Endothelial cell of umbilical vein (primary cell): ENCODE data around the gene PHLPP1.

ENCODE experiments used
- EZH2 ChIP-seq: IDR thresholded peaks from 2 replicates; pipeline ENCODE4 v1.6.1; 2012; ENCODE audit warnings: borderline replicate concordance, low read depth, mild to moderate bottlenecking, moderate library complexity, low read length, inconsistent platforms; ENCODE audit not compliant: severe bottlenecking
- JUN ChIP-seq: IDR thresholded peaks from 2 replicates; pipeline ENCODE4 v1.6.1; 2011; ENCODE audit warnings: borderline replicate concordance, low read depth; ENCODE audit not compliant: insufficient read length, insufficient read depth
- POLR2A ChIP-seq: IDR thresholded peaks from 2 replicates; pipeline ENCODE4 v1.6.1; 2012; ENCODE audit warnings: low read depth, mild to moderate bottlenecking, control low read depth, low read length
- POLR2AphosphoS5 ChIP-seq: IDR thresholded peaks from 2 replicates; pipeline ENCODE4 v1.6.1; 2012; ENCODE audit warnings: low read depth, mild to moderate bottlenecking, control low read depth, low read length, moderate library complexity; ENCODE audit not compliant: insufficient read depth
- TF ChIP-seq, protein P1 (sequence below): IDR thresholded peaks from 2 replicates; pipeline ENCODE4 v1.6.1; 2011; ENCODE audit not compliant: insufficient read depth, insufficient read length
- TF ChIP-seq, protein P2 (sequence below), 2 donors: IDR thresholded peaks; 1 replicate in 1 of 2; 2 replicates in 1 of 2; pipeline ENCODE4 v1.5.1; 2011; ENCODE audit warnings: low read length in 2 of 2, mild to moderate bottlenecking in 2 of 2, moderate library complexity in 2 of 2, control low read depth in 1 of 2, inconsistent platforms in 1 of 2, low read depth in 1 of 2; ENCODE audit not compliant: insufficient read depth in 1 of 2; ENCODE audit errors: extremely low read depth in 1 of 2

DNA sequence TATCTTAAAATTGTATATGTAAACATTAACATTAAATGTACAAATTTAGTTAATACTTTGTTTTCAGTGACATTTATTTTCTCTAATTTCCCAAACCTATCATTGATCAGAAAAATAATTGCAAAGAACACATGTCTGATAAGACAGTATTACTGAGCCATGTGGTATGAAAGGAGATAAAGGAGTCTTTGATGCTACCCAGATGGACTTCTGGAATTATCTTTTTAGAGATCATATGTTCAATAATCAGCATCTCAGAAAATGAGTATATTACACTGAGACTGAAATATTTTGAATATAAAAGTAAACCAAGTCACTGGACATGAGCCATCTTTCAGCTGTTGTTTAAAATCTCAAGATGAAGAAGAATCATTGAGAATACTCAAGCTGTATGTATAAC, 153.3 kb downstream of the PHLPP1 start:
- TF ChIP-seq POLR2AphosphoS5 (no peak), POLR2A (no peak), JUN (no peak), EZH2 (no peak)
- TF ChIP-seq, protein P1, sequence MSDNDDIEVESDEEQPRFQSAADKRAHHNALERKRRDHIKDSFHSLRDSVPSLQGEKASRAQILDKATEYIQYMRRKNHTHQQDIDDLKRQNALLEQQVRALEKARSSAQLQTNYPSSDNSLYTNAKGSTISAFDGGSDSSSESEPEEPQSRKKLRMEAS = no peak
- TF ChIP-seq, protein P2, sequence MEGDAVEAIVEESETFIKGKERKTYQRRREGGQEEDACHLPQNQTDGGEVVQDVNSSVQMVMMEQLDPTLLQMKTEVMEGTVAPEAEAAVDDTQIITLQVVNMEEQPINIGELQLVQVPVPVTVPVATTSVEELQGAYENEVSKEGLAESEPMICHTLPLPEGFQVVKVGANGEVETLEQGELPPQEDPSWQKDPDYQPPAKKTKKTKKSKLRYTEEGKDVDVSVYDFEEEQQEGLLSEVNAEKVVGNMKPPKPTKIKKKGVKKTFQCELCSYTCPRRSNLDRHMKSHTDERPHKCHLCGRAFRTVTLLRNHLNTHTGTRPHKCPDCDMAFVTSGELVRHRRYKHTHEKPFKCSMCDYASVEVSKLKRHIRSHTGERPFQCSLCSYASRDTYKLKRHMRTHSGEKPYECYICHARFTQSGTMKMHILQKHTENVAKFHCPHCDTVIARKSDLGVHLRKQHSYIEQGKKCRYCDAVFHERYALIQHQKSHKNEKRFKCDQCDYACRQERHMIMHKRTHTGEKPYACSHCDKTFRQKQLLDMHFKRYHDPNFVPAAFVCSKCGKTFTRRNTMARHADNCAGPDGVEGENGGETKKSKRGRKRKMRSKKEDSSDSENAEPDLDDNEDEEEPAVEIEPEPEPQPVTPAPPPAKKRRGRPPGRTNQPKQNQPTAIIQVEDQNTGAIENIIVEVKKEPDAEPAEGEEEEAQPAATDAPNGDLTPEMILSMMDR (IDR thresholded peaks at IDR 0.05; ENCODE audit: extremely low read depth in 1 of 2, insufficient read depth in 1 of 2, low read depth in 1 of 2, low read length in 2 of 2) = no peak
